ENCODE measurements around the gene HYAL3. TPM values are rescaled to one million over a fixed set of nuclear protein-coding genes. Genes with fewer than 3 reads are reported as not detected.

Gene HYAL3
- total and polyA plus RNA-seq, 10 of the 15 experiments (the other 5 are each of a cell fraction or from before 2014, with no cell fraction given), result 0.37 to 4.2 (median 2.8) TPM

- CTCF ChIA-PET, result interaction anchor here (1.0 to 1.9 kb wide), 3 partner anchors 9 to 42 kb away, joined by 4 to 7 read pairs (median 4); no protein-coding TSS in a partner anchor
- Histone ChIP-seq H3K9me3 (replicated peaks; ENCODE audit: control insufficient read depth, insufficient read depth, low read length) (no peaks in the 10 kb centered on the region), H3K4me3 (no peak within 1 kb of the TSS), H4K20me1 (ENCODE audit: control insufficient read depth, insufficient read depth) (no peaks in the 10 kb centered on the region), H3K27me3 (replicated peaks in 1 of 2; ENCODE audit: control insufficient read depth in 2 of 2, insufficient read depth in 2 of 2, low read length in 1 of 2) (peaks cover 0 to 4% of the 10 kb centered on the region in 2 experiments; a peak in 2 of 4 replicates), H3K36me3 (ENCODE audit: control insufficient read depth in 2 of 2, insufficient read depth in 2 of 2, low read length in 1 of 2) (no peaks in the 10 kb centered on the region), H3K79me2 (ENCODE audit: control insufficient read depth, insufficient read depth, low read length) (no peaks in the 10 kb centered on the region), H3K4me1 (ENCODE audit: control insufficient read depth, insufficient read depth, low read length) (peaks cover 6% of the 10 kb centered on the region), H3K27ac (ENCODE audit: control insufficient read depth, insufficient read depth) (no peak within 1 kb of the TSS), H3K9ac (ENCODE audit: control insufficient read depth, insufficient read depth, low read length) (no peak within 1 kb of the TSS), H3K4me2 (ENCODE audit: control insufficient read depth, insufficient read depth) (no peak within 1 kb of the TSS), H2AFZ (ENCODE audit: control insufficient read depth, low read depth, low read length) (no peak within 1 kb of the TSS)
- SMC1A ChIA-PET (ENCODE audit: uncharacterized antibody, unreplicated experiment), result no interaction called here
- POLR2A ChIA-PET, result interaction anchor here (0.6 kb wide), 1 partner anchor 68 kb away, joined by 3 read pairs; no protein-coding TSS in a partner anchor
- DNase-seq (ENCODE audit: low read depth, low spot score) (no peak), ATAC-seq (no peak), FAIRE-seq (no peak)
- RAD21 ChIA-PET (ENCODE audit: unreplicated experiment), result interaction anchor here (0.5 kb wide), 1 partner anchor 444 kb away, joined by 3 read pairs; no protein-coding TSS in a partner anchor
- intact Hi-C loops (cut with micrococcal nuclease; ENCODE audit: unreplicated experiment), result no loop called here
- 36% methylated on average over 21 of the region's 21 CpGs for WGBS (ENCODE audit: insufficient coverage, insufficient replicate concordance, low lambda C conversion rate, missing lambda C conversion rate)
- in situ Hi-C loops (cut with MboI), result no loop called here
- BruUV-seq (replicated peaks), result no TSS peak
- TF ChIP-seq SPI1 (IDR thresholded peaks at IDR 0.05; ENCODE audit: borderline replicate concordance, insufficient read depth, low read depth, low read length), result no peak
- TF ChIP-seq, protein P1, sequence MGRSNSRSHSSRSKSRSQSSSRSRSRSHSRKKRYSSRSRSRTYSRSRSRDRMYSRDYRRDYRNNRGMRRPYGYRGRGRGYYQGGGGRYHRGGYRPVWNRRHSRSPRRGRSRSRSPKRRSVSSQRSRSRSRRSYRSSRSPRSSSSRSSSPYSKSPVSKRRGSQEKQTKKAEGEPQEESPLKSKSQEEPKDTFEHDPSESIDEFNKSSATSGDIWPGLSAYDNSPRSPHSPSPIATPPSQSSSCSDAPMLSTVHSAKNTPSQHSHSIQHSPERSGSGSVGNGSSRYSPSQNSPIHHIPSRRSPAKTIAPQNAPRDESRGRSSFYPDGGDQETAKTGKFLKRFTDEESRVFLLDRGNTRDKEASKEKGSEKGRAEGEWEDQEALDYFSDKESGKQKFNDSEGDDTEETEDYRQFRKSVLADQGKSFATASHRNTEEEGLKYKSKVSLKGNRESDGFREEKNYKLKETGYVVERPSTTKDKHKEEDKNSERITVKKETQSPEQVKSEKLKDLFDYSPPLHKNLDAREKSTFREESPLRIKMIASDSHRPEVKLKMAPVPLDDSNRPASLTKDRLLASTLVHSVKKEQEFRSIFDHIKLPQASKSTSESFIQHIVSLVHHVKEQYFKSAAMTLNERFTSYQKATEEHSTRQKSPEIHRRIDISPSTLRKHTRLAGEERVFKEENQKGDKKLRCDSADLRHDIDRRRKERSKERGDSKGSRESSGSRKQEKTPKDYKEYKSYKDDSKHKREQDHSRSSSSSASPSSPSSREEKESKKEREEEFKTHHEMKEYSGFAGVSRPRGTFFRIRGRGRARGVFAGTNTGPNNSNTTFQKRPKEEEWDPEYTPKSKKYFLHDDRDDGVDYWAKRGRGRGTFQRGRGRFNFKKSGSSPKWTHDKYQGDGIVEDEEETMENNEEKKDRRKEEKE (IDR thresholded peaks at IDR 0.05), result no peak
- TF ChIP-seq, protein P2, sequence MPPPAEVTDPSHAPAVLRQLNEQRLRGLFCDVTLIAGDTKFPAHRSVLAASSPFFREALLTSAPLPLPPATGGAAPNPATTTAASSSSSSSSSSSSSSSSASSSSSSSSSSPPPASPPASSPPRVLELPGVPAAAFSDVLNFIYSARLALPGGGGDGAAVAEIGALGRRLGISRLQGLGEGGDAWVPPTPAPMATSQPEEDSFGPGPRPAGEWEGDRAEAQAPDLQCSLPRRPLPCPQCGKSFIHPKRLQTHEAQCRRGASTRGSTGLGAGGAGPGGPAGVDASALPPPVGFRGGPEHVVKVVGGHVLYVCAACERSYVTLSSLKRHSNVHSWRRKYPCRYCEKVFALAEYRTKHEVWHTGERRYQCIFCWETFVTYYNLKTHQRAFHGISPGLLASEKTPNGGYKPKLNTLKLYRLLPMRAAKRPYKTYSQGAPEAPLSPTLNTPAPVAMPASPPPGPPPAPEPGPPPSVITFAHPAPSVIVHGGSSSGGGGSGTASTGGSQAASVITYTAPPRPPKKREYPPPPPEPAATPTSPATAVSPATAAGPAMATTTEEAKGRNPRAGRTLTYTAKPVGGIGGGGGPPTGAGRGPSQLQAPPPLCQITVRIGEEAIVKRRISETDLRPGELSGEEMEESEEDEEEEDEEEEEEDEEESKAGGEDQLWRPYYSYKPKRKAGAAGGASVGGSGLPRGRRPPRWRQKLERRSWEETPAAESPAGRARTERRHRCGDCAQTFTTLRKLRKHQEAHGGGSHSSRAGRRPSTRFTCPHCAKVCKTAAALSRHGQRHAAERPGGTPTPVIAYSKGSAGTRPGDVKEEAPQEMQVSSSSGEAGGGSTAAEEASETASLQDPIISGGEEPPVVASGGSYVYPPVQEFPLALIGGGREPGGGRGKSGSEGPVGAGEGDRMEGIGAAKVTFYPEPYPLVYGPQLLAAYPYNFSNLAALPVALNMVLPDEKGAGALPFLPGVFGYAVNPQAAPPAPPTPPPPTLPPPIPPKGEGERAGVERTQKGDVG (CRISPR knock-in tag; IDR thresholded peaks at IDR 0.05), result no peak
- no peak for TF ChIP-seq NR2F1 (conservative IDR thresholded peaks at IDR 0.05)
- no peak for TF ChIP-seq GATAD2B (conservative IDR thresholded peaks at IDR 0.05; ENCODE audit: low read depth)
- TF ChIP-seq, protein P3, sequence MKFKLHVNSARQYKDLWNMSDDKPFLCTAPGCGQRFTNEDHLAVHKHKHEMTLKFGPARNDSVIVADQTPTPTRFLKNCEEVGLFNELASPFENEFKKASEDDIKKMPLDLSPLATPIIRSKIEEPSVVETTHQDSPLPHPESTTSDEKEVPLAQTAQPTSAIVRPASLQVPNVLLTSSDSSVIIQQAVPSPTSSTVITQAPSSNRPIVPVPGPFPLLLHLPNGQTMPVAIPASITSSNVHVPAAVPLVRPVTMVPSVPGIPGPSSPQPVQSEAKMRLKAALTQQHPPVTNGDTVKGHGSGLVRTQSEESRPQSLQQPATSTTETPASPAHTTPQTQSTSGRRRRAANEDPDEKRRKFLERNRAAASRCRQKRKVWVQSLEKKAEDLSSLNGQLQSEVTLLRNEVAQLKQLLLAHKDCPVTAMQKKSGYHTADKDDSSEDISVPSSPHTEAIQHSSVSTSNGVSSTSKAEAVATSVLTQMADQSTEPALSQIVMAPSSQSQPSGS (IDR thresholded peaks at IDR 0.05; ENCODE audit: low read length), result no peak
- TF ChIP-seq ZNF274 (IDR thresholded peaks at IDR 0.05; ENCODE audit: insufficient read depth, insufficient read length), result no peak
- no peak for TF ChIP-seq LARP7 (IDR thresholded peaks at IDR 0.05)
- TF ChIP-seq EED (IDR thresholded peaks at IDR 0.05; ENCODE audit: low read depth), result no peak
- no peak for TF ChIP-seq NR2C2 (IDR thresholded peaks at IDR 0.05; ENCODE audit: borderline replicate concordance, control insufficient read depth, insufficient read length, low read depth)
- no peak for TF ChIP-seq SMAD5 (IDR thresholded peaks at IDR 0.05; ENCODE audit: low read depth)
- no peak for TF ChIP-seq HSF1 (IDR thresholded peaks at IDR 0.05; ENCODE audit: low read depth, low read length)
- TF ChIP-seq ETV6 (conservative IDR thresholded peaks at IDR 0.05 in 1 of 2, IDR thresholded peaks at IDR 0.05 in 1 of 2; ENCODE audit: borderline replicate concordance in 1 of 2, low read depth in 1 of 2), result no peak
- TF ChIP-seq RAD51 (IDR thresholded peaks at IDR 0.05), result no peak
Measured at GRCh38 chr3:50268703-50269451, 30.3 kb downstream of the HYAL3 start, which contains the start of gene SEMA3B. Gene SEMA3B (plus strand): TSS chr3:50269147. CDS start chr3:50269241, 94 bp downstream.

Data from GM12878 (cell line).